Measurements from ENCODE around the gene ABCC12.

ABCC12 gene

DNA sequence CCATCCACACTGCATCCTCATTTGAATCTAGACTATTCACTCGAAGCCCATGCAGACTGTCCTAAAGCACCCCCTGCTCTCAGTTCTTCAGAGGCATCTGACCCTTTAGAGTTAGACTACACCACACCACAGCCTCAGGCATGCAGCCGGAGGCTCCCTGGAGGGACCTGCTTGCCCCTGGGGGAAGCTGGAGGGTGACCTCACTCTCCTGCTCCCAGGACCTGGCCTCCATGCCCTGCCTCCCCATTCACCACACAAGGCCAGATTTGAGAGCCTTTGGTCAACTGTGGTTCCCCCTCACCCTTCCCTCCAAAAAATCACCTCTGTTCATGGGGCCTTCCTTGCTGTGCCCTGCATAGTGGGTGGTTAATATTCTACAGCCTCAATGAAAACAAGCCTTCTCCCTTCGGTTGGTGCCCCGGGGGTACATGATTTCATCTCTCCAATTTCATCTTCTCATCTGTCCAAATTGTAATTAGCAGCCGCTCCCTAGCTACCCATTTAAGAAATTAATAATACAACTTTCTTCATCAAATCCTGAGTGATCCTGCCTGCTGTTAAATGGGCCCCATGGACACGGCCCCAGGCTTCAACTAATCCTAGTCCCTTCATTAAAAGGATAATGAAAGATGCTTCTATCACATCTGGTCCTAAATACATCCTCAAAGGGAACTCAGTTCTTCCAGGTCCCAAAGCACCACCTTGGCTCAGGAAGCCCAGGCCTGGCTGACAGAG, 24.4 kb downstream of the ABCC12 start:
- DNase-seq (ENCODE audit: low spot score) = no peak

GRCh38 chr16:48129926-48130325, 25.9 kb downstream of the ABCC12 start:
- no peak for DNase-seq (ENCODE audit: low spot score)

GRCh38 chr16:48128769-48129168, 27.0 kb downstream of the ABCC12 start:
- DNase-seq (ENCODE audit: low spot score) = no peak

GRCh38 chr16:48126801-48127644, 28.8 kb downstream of the ABCC12 start:
- no peak for DNase-seq (ENCODE audit: low spot score)

DNA sequence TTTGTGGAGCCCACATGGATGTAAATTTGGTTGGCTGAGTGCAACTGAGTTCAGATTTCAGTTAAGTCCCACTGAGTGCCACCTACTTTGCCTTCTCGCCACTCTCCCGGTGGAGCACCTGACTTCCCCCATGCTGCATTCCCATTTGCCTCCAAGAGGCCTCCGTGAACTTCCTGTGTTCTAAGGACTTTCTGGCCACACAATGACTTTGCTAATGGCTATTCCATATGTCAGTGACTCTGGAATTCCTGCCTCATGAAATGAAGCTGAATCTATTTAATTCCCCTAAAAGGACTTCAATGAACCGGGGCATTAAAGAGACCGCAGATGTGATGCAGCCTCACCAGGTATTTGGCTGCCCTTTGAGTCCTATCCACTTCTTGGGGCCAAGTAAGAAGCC, 29.9 kb downstream of the ABCC12 start:
- no peak for DNase-seq (ENCODE audit: low spot score)

GRCh38 chr16:48124266-48124665, 31.5 kb downstream of the ABCC12 start:
- no peak for DNase-seq (ENCODE audit: low spot score)

GRCh38 chr16:48123104-48123788, 32.5 kb downstream of the ABCC12 start:
- no peak for DNase-seq (ENCODE audit: low spot score)

- no peak for DNase-seq (ENCODE audit: low spot score)
Measured at GRCh38 chr16:48121276-48121675, 34.5 kb downstream of the ABCC12 start.

GRCh38 chr16:48118841-48119240, 37.0 kb downstream of the ABCC12 start:
- no peak for DNase-seq (ENCODE audit: low spot score)

DNA sequence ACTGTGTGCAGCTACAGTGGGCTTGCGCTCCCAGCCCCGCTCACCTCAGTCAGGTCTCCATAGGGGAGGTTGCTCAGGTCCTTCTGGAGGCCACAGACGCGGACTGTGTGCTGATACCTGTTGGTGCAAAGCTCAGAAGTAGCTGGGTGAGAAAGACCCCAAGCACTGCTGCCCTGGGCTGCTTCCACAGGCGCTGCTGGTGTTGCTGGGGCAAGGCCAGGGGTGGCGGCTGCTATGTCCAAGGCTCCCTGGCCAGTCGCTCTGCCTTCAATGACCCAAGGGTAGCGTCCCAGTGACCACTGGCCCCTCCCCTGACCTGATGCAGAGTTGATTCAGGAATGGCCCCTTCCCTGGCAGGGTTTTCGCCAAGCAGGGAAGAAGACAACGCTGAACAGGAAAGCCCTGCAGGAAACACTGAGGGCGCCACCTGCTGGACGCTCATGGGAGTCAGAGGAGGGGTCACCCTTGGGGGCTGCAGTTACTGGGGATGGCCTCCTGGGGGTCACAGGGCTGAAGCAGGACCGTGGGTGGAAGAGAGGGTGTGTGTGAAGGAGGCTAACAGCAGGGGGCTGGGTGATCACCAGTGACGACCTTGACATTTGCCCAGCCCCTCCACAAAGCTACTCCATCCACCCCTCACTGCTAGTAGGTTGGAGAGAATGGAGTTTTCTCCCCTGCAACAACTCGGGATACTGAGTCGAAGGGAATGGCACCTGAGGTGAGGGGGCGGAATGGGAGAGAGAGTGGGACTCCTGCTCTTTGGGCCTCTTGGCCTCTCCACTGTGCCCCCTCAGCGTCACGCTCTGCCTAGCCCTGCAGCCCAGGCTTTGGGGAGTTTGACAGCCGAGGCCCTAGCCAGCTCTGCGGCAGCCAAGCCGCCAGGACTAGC, 38.3 kb downstream of the ABCC12 start:
- peak; percentile 88 for DNase-seq (ENCODE audit: low spot score)

- no peak for DNase-seq (ENCODE audit: low spot score)
Measured at GRCh38 chr16:48115299-48115698, 40.5 kb downstream of the ABCC12 start.

- no peak for DNase-seq (ENCODE audit: low spot score)
Measured at GRCh38 chr16:48114410-48114809, 41.4 kb downstream of the ABCC12 start.

GRCh38 chr16:48113471-48113870, 42.3 kb downstream of the ABCC12 start:
- DNase-seq (ENCODE audit: low spot score) = no peak

GRCh38 chr16:48113001-48113400, 42.8 kb downstream of the ABCC12 start:
- DNase-seq (ENCODE audit: low spot score) = no peak

DNA sequence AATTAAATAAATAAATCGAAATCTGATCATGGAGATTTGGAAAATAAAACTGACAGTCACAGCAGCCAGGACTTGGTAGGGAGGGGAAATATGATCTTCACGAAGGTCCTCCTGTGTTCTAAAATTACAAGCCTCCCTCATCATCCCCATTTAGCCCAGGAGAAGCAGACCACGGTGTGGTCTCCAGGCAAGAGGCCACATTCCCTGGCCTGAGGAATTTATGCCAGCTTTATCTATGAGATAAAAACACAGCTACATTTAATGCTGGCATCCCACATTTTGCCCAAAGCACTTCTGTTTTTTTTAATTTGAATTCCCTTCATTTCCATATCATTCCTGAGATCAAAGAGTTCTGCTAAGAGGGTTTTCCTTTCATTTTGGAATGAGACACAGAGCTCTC, 43.2 kb downstream of the ABCC12 start:
- DNase-seq (ENCODE audit: low spot score) = no peak

GRCh38 chr16:48110982-48111381, 44.8 kb downstream of the ABCC12 start:
- no peak for DNase-seq (ENCODE audit: low spot score)

DNA sequence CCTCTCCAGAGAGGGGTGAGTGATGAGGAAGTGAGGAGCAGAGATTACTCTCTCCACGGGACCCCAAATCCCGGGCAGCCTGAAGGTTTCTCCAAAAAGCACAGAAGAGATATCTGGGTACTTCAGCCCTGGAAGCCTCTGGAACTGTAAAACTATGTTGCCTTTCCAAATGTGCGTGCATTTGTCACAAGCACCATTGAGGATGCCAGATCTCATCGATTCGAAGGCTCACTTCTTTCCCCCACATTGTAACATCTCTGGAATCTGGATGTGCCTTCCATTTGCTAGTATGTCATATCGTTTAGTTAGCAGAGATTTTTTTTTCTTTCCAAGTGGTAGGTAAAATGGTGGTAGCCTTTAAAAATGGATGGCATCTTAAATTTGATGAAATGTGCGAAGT, 45.8 kb downstream of the ABCC12 start:
- DNase-seq (ENCODE audit: low spot score) = no peak

- no peak for DNase-seq (ENCODE audit: low spot score)
Measured at GRCh38 chr16:48109475-48109874, 46.3 kb downstream of the ABCC12 start.

DNA sequence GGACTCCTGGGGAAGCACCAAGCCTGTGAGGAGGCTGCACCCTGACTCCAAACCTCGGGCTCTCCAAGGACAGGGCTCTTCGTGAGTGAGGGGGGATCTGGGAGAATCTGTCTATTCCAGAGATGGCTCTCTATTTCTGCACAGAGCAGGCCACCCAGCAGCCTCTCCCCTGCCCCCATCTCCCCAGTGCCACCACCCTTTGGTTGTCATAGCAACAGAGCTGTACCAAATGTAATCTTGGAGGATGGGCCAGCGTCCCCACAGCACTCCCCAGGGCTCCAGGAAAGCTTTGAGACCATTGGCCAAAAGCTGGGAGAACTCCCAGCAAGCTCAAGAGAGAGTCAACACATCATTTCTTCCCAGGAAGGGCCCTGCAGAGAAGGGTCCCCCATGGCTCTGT, 49.3 kb downstream of the ABCC12 start:
- DNase-seq (ENCODE audit: low spot score) = no peak
